ENCODE results near the gene PHPT1.
"Not testable (repeated sequence)": the region's sequence is repeated elsewhere in the genome, so short reads cannot be mapped to it uniquely, and the experiment has no call there.

The PHPT1 gene

DNA sequence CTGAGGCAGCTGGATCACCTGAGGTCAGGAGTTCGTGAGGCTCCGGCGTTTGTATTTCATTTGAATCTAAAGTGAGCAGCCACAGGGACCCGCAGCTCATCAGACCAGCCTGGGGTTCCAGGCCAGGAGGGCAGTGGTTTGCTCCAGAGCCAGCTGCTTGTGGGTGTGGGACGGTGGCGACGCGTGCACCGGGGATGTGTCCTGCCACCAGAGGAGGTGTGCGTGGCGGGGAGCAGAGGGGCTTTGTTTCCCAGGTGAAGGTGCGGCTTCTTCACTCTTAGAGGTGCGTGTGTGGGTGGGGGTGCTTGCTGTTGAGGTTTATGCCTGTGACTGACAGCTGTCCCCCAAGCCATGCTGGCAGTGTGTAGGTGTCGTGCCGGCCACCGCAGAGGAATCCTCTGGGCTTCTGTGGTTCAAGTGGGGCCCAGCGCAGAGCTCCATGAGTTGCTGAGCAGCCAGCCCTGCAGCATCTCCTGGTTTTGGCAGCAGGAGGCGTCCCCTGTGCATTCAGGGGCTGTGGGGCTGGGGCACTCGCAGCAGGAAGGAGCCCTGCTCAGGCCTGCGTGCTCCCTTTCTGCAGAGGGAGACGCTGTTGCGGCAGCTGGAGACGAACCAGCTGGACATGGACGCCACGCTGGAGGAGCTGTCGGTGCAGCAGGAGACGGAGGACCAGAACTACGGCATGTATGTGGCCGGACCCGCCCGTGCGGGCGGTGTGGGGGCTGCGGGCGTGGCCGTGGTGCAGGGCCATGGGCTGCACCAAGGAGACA is 13.9 kb upstream of the PHPT1 start:
- ChIA-PET POLR2A (interaction anchor here (1.2 kb wide), 1 partner anchor 27 kb away, joined by 3 read pairs; no protein-coding TSS in a partner anchor), CTCF (no interaction called here)
- DNase-seq (ENCODE audit: extremely low spot score): no peak
- no peak for TF ChIP-seq SP1 (IDR thresholded peaks at IDR 0.05)
- TF ChIP-seq HDGF (IDR thresholded peaks at IDR 0.05; ENCODE audit: borderline replicate concordance): no peak
- TF ChIP-seq, protein P1, sequence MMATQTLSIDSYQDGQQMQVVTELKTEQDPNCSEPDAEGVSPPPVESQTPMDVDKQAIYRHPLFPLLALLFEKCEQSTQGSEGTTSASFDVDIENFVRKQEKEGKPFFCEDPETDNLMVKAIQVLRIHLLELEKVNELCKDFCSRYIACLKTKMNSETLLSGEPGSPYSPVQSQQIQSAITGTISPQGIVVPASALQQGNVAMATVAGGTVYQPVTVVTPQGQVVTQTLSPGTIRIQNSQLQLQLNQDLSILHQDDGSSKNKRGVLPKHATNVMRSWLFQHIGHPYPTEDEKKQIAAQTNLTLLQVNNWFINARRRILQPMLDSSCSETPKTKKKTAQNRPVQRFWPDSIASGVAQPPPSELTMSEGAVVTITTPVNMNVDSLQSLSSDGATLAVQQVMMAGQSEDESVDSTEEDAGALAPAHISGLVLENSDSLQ (IDR thresholded peaks at IDR 0.05): no peak
- no peak for TF ChIP-seq LEF1 (IDR thresholded peaks at IDR 0.05; ENCODE audit: borderline replicate concordance)
- no peak for TF ChIP-seq TARDBP (IDR thresholded peaks at IDR 0.05)
- no peak for TF ChIP-seq SUZ12 (IDR thresholded peaks at IDR 0.05)
- no peak for TF ChIP-seq BHLHE40 (IDR thresholded peaks at IDR 0.05; ENCODE audit: borderline replicate concordance)
- TF ChIP-seq CTBP1 (IDR thresholded peaks at IDR 0.05; ENCODE audit: borderline replicate concordance): no peak
- TF ChIP-seq ELF4 (IDR thresholded peaks at IDR 0.05): no peak
- no peak for TF ChIP-seq NFRKB (IDR thresholded peaks at IDR 0.05)
- TF ChIP-seq L3MBTL2 (conservative IDR thresholded peaks at IDR 0.05): no peak
- no peak for TF ChIP-seq FOXA1 (IDR thresholded peaks at IDR 0.05)
- no peak for TF ChIP-seq ARNT (IDR thresholded peaks at IDR 0.05)
- no peak for TF ChIP-seq FOXM1 (IDR thresholded peaks at IDR 0.05; ENCODE audit: borderline replicate concordance)
- no peak for TF ChIP-seq FOXK2 (IDR thresholded peaks at IDR 0.05)
- TF ChIP-seq ZNF384 (IDR thresholded peaks at IDR 0.05): no peak

DNA sequence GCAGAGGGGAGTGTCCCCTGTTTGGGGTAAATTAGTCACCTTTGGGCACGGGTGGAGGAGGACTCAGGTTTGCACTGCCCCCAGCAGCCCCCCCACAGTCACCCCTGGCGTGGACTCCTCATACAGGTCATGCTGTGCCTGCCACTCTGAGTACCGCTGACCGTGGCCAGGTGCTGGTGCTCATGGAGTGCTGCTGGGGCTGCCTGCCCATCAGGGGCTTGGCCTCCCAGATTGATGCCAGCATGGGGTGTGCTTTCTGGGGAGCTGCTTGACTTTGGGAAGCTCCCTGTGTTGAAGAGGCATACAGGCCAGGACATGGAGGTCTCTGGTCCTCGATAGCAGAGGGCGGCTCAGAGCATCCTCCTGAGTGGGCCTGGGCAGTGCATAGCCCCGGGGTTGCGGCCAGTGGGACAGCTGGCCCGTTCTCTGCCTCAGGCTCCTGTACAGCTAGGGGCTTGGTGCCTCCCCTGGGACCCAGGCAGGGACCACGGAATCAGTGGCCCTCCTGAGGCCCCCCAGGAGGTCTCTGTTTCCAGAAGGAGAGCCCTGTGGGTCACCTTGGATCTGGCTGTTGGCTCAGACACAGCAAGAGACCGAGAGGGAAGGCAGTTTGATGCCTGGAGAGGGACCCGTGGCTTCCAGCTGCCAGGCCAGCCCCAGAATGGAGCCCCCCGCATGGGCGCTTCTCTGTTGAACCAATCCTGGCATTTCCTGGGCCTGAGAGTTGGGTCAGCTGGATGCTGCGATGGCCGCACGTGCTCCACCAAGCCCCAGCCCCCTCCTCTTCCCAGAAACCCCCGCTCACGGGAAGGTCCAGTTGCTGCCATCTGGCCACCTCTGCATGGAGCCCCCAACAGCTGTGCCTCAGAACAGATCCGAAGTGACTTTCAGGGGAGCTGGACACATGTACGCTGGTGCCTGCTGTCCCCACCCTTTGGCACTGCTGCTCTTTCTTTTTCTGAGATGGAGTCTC is 13.0 kb upstream of the PHPT1 start:
- ChIA-PET POLR2A (interaction anchor here (1.2 to 1.4 kb wide), 2 partner anchors 12 to 28 kb away, joined by 3 to 4 read pairs; no protein-coding TSS in a partner anchor), CTCF (no interaction called here)
- TF ChIP-seq ELF4 (IDR thresholded peaks at IDR 0.05): no peak
- TF ChIP-seq NFRKB (IDR thresholded peaks at IDR 0.05): no peak
- TF ChIP-seq TARDBP (IDR thresholded peaks at IDR 0.05): no peak
- TF ChIP-seq HDGF (IDR thresholded peaks at IDR 0.05; ENCODE audit: borderline replicate concordance): no peak
- TF ChIP-seq, protein P1 (IDR thresholded peaks at IDR 0.05): no peak
- no peak for TF ChIP-seq ZNF384 (IDR thresholded peaks at IDR 0.05)
- no peak for DNase-seq (ENCODE audit: extremely low spot score)

DNA sequence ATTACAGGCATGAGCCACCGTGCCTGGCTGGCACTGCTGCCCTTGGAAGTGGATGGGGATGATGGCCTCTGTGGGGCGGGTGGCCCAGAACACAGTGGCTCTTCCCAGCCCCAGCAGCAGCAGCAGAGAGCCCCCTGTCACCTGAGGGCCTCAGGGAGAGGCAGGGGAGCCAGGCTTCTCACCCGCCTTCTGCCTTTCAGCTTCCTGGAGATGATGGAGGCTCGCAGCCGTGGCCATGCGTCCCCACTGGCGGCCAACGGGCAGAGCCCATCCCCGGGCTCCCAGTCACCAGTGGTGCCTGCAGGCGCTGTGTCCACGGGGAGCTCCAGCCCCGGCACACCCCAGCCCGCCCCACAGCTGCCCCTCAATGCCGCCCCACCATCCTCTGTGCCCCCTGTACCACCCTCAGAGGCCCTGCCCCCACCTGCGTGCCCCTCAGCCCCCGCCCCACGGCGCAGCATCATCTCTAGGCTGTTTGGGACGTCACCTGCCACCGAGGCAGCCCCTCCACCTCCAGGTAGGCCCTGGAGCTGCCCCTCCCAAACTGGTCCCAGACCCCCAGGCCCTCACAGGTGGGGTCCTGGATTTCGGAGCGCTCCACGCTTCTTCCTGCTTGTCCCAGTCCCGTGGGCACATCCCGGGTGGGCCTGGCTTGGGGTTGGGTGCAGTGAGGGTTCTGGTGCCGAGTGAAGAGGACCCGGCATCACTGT is 11.9 kb upstream of the PHPT1 start:
- ChIA-PET CTCF (interaction anchor here (0.9 kb wide), 1 partner anchor 11 kb away, joined by 3 read pairs; no protein-coding TSS in a partner anchor), POLR2A (interaction anchor here (1.4 kb wide), 1 partner anchor 11 kb away, joined by 4 read pairs; no protein-coding TSS in a partner anchor)
- DNase-seq (ENCODE audit: extremely low spot score): no peak
- TF ChIP-seq CTBP1 (IDR thresholded peaks at IDR 0.05; ENCODE audit: borderline replicate concordance) (no peak), SUZ12 (IDR thresholded peaks at IDR 0.05) (no peak), TARDBP (IDR thresholded peaks at IDR 0.05) (no peak), L3MBTL2 (conservative IDR thresholded peaks at IDR 0.05) (no peak)
- TF ChIP-seq, protein P1 (IDR thresholded peaks at IDR 0.05): no peak

DNA sequence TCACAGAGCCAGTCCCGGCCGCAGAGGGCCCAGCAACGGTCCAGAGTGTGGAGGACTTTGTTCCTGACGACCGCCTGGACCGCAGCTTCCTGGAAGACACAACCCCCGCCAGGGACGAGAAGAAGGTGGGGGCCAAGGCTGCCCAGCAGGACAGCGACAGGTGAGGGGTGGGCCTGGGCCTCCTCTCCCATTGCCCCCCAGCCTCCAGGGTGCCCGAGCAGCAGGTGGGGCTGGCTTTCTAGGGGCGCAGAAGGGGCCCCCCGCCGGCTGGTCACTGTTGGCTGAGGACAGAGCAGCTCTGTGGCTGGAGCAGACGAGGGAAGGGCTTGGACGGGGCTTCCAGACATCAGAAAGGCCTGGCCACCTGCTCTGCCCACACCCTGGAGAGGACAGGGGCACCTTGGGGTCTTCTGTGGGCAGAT is 11.3 kb upstream of the PHPT1 start:
- CTCF ChIA-PET: interaction anchor here (0.9 kb wide), 1 partner anchor 12 kb away, joined by 3 read pairs; no protein-coding TSS in a partner anchor

DNA sequence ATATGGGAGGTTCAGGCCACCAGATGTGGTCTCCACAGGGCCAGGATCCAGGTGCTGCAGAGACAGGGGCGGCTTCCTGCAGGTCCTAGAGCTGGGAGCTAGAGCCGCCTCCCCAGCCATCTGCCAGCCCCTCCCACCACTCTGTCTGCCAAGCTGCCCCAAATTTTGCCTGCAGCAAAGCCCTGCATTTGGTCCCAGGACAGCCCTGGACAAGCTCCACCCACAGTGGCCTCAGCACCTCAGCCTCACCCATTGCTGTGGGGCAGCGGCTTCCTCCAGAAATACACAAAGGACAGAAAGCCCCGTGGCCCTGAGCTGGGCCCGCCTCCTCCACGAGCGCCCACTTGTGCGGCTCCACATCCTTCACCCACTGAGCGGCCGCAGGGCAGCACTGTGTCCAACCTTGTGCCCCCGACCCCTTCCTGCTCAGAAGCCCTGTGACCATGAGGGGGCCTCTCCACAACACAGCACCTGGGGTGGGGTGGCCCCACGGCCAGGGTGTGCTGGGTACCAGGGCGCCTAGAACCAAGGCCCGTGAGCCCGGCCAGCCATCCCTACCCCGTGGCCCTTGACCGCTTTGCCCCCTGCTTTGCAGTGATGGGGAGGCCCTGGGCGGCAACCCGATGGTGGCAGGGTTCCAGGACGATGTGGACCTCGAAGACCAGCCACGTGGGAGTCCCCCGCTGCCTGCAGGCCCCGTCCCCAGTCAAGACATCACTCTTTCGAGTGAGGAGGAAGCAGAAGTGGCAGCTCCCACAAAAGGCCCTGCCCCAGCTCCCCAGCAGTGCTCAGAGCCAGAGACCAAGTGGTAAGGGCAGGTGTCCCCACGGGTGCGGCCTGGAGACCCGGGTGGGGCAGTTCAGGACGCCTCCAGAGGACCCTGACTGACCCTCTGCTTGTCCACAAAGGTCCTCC is 10.6 kb upstream of the PHPT1 start:
- ChIA-PET CTCF (no interaction called here), POLR2A (interaction anchor here (0.6 kb wide), 1 partner anchor 31 kb away, joined by 3 read pairs; no protein-coding TSS in a partner anchor)
- no peak for TF ChIP-seq HDGF (IDR thresholded peaks at IDR 0.05; ENCODE audit: borderline replicate concordance)
- no peak for TF ChIP-seq ZNF384 (IDR thresholded peaks at IDR 0.05)
- no peak for TF ChIP-seq FOXK2 (IDR thresholded peaks at IDR 0.05)
- no peak for TF ChIP-seq LEF1 (IDR thresholded peaks at IDR 0.05; ENCODE audit: borderline replicate concordance)
- no peak for TF ChIP-seq CTBP1 (IDR thresholded peaks at IDR 0.05; ENCODE audit: borderline replicate concordance)
- TF ChIP-seq ARNT (IDR thresholded peaks at IDR 0.05): no peak
- DNase-seq (ENCODE audit: extremely low spot score): no peak

More for the DNA sequence above, 11.3 kb upstream of the PHPT1 start:
- DNase-seq (ENCODE audit: extremely low spot score): not testable (repeated sequence)
- POLR2A ChIA-PET: interaction anchor here (1.4 kb wide), 1 partner anchor 10 kb away, joined by 4 read pairs; no protein-coding TSS in a partner anchor
